Erythroblast (primary cell): ENCODE data around the gene SUSD1.

Experiments used
- GATA1 ChIP-seq: IDR thresholded peaks from 2 replicates; pipeline ENCODE4 v1.6.1; 2011; ENCODE audit warnings: low read depth, mild to moderate bottlenecking, control low read depth, low read length, moderate library complexity
- POLR2A ChIP-seq: IDR thresholded peaks from 2 replicates; pipeline ENCODE4 v1.6.1; 2011; ENCODE audit warnings: mild to moderate bottlenecking, low read length

GRCh38 chr9:112086627-112087026 lies 88.5 kb downstream of the SUSD1 start:
- no peak for TF ChIP-seq POLR2A
- TF ChIP-seq GATA1, result no peak
